HepG2 (cell line): ENCODE measurements around the gene MPP3. TPM values are rescaled to one million over a fixed set of nuclear protein-coding genes. Genes with fewer than 3 reads are reported as not detected.

Experiments
- ATAC-seq: fragments of 200-7000 bp; cut with Tn5 transposase; 3 replicates; pipeline ENCODE4 v1.9.1; 2020; ENCODE audit warnings: mild to moderate bottlenecking, moderate library complexity
- BruUV-seq: library from RNA; stranded (reverse); fragments of 400-500 nt; replicated peaks from 2 replicates; lab custom pipeline; 2021; lab: Mats Ljungman, UMichigan
- CTCF ChIA-PET: fragments of 300-600 bp; formaldehyde crosslinking; extraction: SDS; loops from one replicate; lab custom pipeline; 2021; ENCODE audit warnings: low total read pairs, inconsistent platforms, low intra/inter-chr PET ratio; lab: Yijun Ruan, JAX
- POLR2A ChIA-PET: fragments of 350-600 bp; sonication (Branson Sonifier 250); formaldehyde crosslinking; loops from one replicate; lab custom pipeline; 2020; ENCODE audit warnings: antibody characterized with exemption, inconsistent platforms; lab: Yijun Ruan, JAX
- DNase-seq: peaks from one replicate; pipeline ENCODE4 v3.0.0-alpha.2; 2015; ENCODE audit warnings: low spot score
- FAIRE-seq: peaks from 3 replicates; lab custom pipeline; 2011; peaks lifted over from hg19 to GRCh38; lab: Jason Lieb, UNC
- H2AFZ ChIP-seq: one replicate; pipeline ENCODE4 v1.6.1; 2011; ENCODE audit warnings: low read length, inconsistent platforms
- H3K27ac ChIP-seq: fragments of 300-600 bp; 3 replicates; pipeline ENCODE4 v1.8.0; 2011; ENCODE audit warnings: mixed run types, mild to moderate bottlenecking, mixed read lengths, low read length, inconsistent platforms; ENCODE audit not compliant: insufficient read depth; ENCODE audit errors: extremely low read length
- H3K27me3 ChIP-seq, 2 experiments: fragments of 200-600 bp in 1 of 2; 2 replicates in 1 of 2; 3 replicates in 1 of 2; pipeline versions ENCODE4 v1.6.0 to v1.8.0; 2011; ENCODE audit warnings: low read length in 2 of 2, mild to moderate bottlenecking in 2 of 2, moderate library complexity in 2 of 2, inconsistent platforms in 1 of 2; ENCODE audit not compliant: insufficient read depth in 2 of 2, control insufficient read depth in 1 of 2
- H3K36me3 ChIP-seq, 2 experiments: fragments of 200-600 bp in 1 of 2; replicated peaks in 1 of 2; 2 replicates in 1 of 2; 3 replicates in 1 of 2; pipeline versions ENCODE4 v1.5.1 to v1.8.0; 2011; ENCODE audit warnings: low read length in 2 of 2, inconsistent platforms in 1 of 2; ENCODE audit not compliant: insufficient read depth in 2 of 2, control insufficient read depth in 1 of 2
- H3K4me1 ChIP-seq: 2 replicates; pipeline ENCODE4 v1.5.1; 2012; ENCODE audit warnings: low read length, inconsistent platforms; ENCODE audit not compliant: insufficient read depth
- H3K4me2 ChIP-seq: 2 replicates; pipeline ENCODE4 v1.6.0; 2011; ENCODE audit warnings: low read depth, low read length, inconsistent platforms
- H3K4me3 ChIP-seq, 3 experiments: fragments of 200-600 bp in 1 of 3; sonication (generic), shearing (Covaris generic) in 1 of 3; replicated peaks in 1 of 3; 2 replicates each; pipeline ENCODE4 v1.5.1; 2011 to 2016; ENCODE audit warnings: low read length in 3 of 3, inconsistent platforms in 2 of 3, low read depth in 2 of 3, mild to moderate bottlenecking in 2 of 3, control low read depth in 1 of 3, mixed read lengths in 1 of 3; ENCODE audit not compliant: insufficient read depth in 1 of 3
- H3K79me2 ChIP-seq: one replicate; pipeline ENCODE4 v1.6.1; 2011; ENCODE audit warnings: low read length, inconsistent platforms; ENCODE audit not compliant: insufficient read depth
- H3K9ac ChIP-seq: 2 replicates; pipeline ENCODE4 v1.6.0; 2011; ENCODE audit warnings: mild to moderate bottlenecking, low read depth, low read length, inconsistent platforms; ENCODE audit not compliant: insufficient read depth
- H3K9me3 ChIP-seq: 2 replicates; pipeline ENCODE4 v1.5.1; 2012; ENCODE audit warnings: mild to moderate bottlenecking, low read length
- H4K20me1 ChIP-seq: 2 replicates; pipeline ENCODE4 v1.6.0; 2011; ENCODE audit warnings: inconsistent platforms, mild to moderate bottlenecking, low read length, moderate library complexity; ENCODE audit not compliant: insufficient read depth
- CEBPB ChIP-seq: IDR thresholded peaks from 2 replicates; pipeline ENCODE4 v1.6.1; 2011; ENCODE audit warnings: low read depth, low read length, improper control_type of control experiment, borderline replicate concordance
- IKZF4 ChIP-seq: sonication (generic); formaldehyde crosslinking; IDR thresholded peaks from 2 replicates; pipeline ENCODE4 v1.5.1; 2020; ENCODE audit warnings: borderline replicate concordance, mild to moderate bottlenecking, low read depth, missing genetic modification reagents; ENCODE audit errors: not compliant biosample characterization
- MTA1 ChIP-seq: sonication (generic); formaldehyde crosslinking; IDR thresholded peaks from 2 replicates; pipeline ENCODE4 v1.4.0; 2020; ENCODE audit warnings: missing genetic modification reagents, mild to moderate bottlenecking, borderline replicate concordance
- YY1 ChIP-seq: IDR thresholded peaks from 2 replicates; pipeline ENCODE4 v1.6.1; 2011; ENCODE audit warnings: low read length, low read depth, moderate library complexity, mild to moderate bottlenecking; ENCODE audit not compliant: insufficient read depth, insufficient replicate concordance
- ZNF496 ChIP-seq: sonication (generic); formaldehyde crosslinking; IDR thresholded peaks from 2 replicates; pipeline ENCODE4 v1.8.1; 2023; ENCODE audit warnings: mild to moderate bottlenecking, moderate library complexity, missing genetic modification reagents; ENCODE audit not compliant: insufficient replicate concordance
- ZNF768 ChIP-seq: sonication (generic); formaldehyde crosslinking; IDR thresholded peaks from 2 replicates; pipeline ENCODE4 v1.4.0; 2020; ENCODE audit warnings: missing genetic modification reagents
- WGBS: methylation state at CpG from one replicate; pipeline ENCODE4 v1.1.6; 2017; ENCODE audit warnings: low lambda C conversion rate; 5-methylcytosine and 5-hydroxymethylcytosine counted together
- in situ Hi-C: cut with HindIII; loops from 2 replicates; pipeline ENCODE4 v1.10.0; 2017; ENCODE audit warnings: low pct_unique_long_range_greater_than_20kb; ENCODE audit not compliant: extremely low pct_ligation_motif_present
- intact Hi-C: fragments of 100-400 bp; cut with micrococcal nuclease; formaldehyde crosslinking; loops from one replicate; pipeline ENCODE4 v1.10.0; 2022; ENCODE audit not compliant: unreplicated experiment
- polyA plus RNA-seq, 8 experiments: library from polyadenylated mRNA; depleted of rRNA in 3 of 8; stranded (reverse) in 7 of 8; unstranded in 1 of 8; fragments of >200 nt; fragmentation: Illumina TruSeq in 4 of 8; extraction: Trizol in 4 of 8; gene quantifications; 2 replicates each; pipeline versions ENCODE4 v1.2.1 to v1.2.3, GENCODE V29; 2011 to 2016; ENCODE audit warnings: low read depth in 4 of 8, missing spikeins in 1 of 8, mixed read lengths in 1 of 8; ENCODE audit not compliant: insufficient read depth in 1 of 8
- total RNA-seq, 5 experiments: library from RNA; depleted of rRNA; stranded (reverse); fragments of >200 nt; fragmentation: Illumina TruSeq; extraction: Trizol; gene quantifications; 2 replicates each; pipeline ENCODE4 v1.2.3, GENCODE V29; 2016; ENCODE audit warnings: low read depth in 1 of 5

The MPP3 gene
- total and polyA plus RNA-seq, 2 of the 13 experiments (the other 11 are each of a cell fraction or from before 2014, with no cell fraction given), result 0.91 to 1.8 TPM

GRCh38 chr17:43860077-43860725, 27.3 kb upstream of the MPP3 start:
- no peak overlapping the region for H3K4me2 ChIP-seq
- H3K4me1 ChIP-seq, result no peaks in the 10 kb centered on the region
- no peaks in the 10 kb centered on the region for H3K36me3 ChIP-seq
- ChIA-PET POLR2A (no interaction called here), CTCF (no interaction called here)
- no peaks in the 10 kb centered on the region for H4K20me1 ChIP-seq
- H2AFZ ChIP-seq, result no peak overlapping the region
- intact Hi-C loops (no loop called here), in situ Hi-C loops (no loop called here)
- ATAC-seq, result no peak
- no peaks in the 10 kb centered on the region for H3K79me2 ChIP-seq
- TF ChIP-seq ZNF496 (CRISPR knock-in tag), result no peak
- peak; percentile 30; the same call in 1 of the 2 replicates for TF ChIP-seq CEBPB
- no peak for TF ChIP-seq IKZF4
- TF ChIP-seq ZNF768 (CRISPR knock-in tag), result peak; percentile 88
- no peak overlapping the region for H3K27ac ChIP-seq
- no TSS peak for BruUV-seq
- peaks cover 15 to 86% of the 10 kb centered on the region in 2 experiments; a peak in 4 of 5 replicates for H3K27me3 ChIP-seq
- H3K9ac ChIP-seq, result no peak overlapping the region
- no peak overlapping the region for H3K4me3 ChIP-seq
- H3K9me3 ChIP-seq, result no peaks in the 10 kb centered on the region
- DNase-seq, result no peak
- no peak for FAIRE-seq
- WGBS, result 50% methylated on average over 6 of the region's 12 CpGs

- DNase-seq (no peak), ATAC-seq (no peak), FAIRE-seq (no peak)
- Histone ChIP-seq H3K27me3 (peaks cover 15 to 92% of the 10 kb centered on the region in 2 experiments; a peak in 4 of 5 replicates), H3K4me1 (peaks cover 2% of the 10 kb centered on the region; the same call in 1 of the 2 replicates), H3K79me2 (no peaks in the 10 kb centered on the region), H2AFZ (no peak overlapping the region), H3K27ac (no peak overlapping the region), H3K4me2 (no peak overlapping the region), H3K36me3 (no peaks in the 10 kb centered on the region), H3K4me3 (no peak overlapping the region), H3K9ac (no peak overlapping the region), H3K9me3 (no peaks in the 10 kb centered on the region), H4K20me1 (no peaks in the 10 kb centered on the region)
- POLR2A ChIA-PET, result no interaction called here
- WGBS, result 20% methylated on average over 12 of the region's 12 CpGs
- CTCF ChIA-PET, result no interaction called here
- TF ChIP-seq MTA1 (CRISPR knock-in tag) (0 out of 2 replicates have a peak, but pooled peaks have one; percentile 25), YY1 (no peak)
- in situ Hi-C loops (no loop called here), intact Hi-C loops (no loop called here)
- BruUV-seq, result no TSS peak
Observed at GRCh38 chr17:43857957-43858600, 25.1 kb upstream of the MPP3 start.
